Measurements from ENCODE around the gene SMPD1. TPM values are rescaled to one million over a fixed set of nuclear protein-coding genes. Genes with fewer than 3 reads are reported as not detected.

The SMPD1 gene
- total RNA-seq, 2 donors from 2014 or later, result 21.7 to 25.9 TPM

GRCh38 chr11:6433998-6434660 is 43.9 kb downstream of the SMPD1 start:
- Mint-ChIP-seq H3K4me3 (no peak overlapping the region), H3K9me3 (no peaks in the 10 kb centered on the region), H3K36me3 (ENCODE audit: insufficient read depth in 2 of 2) (no peaks in the 10 kb centered on the region), H3K27me3 (ENCODE audit: low read depth) (no peaks in the 10 kb centered on the region), H3K27ac (no peak overlapping the region), H3K4me1 (ENCODE audit: low read depth) (peaks cover 13% of the 10 kb centered on the region)
- ATAC-seq (replicated peaks in 1 of 2) (no peak), DNase-seq (no peak)

DNA sequence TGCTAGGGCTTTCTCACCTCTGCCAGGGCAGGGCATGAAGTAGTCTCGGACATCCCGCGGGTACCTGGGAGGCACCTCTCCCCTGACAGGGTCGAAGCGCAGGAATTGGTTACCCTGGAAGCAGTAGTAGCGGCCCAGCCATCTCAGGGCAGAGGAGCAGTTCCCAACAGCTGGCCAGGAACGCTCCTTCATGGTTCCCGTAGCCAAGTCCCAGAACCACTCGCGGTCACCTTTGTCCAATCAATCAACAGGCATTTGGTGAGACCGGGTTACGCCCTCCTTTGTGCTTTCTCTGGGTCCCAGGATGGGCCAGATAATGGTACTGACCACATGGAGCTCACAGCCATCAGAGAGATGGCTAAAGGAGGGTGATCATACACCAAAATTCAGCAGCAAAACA is 47.1 kb downstream of the SMPD1 start:
- H3K4me3 Mint-ChIP-seq, result no peak overlapping the region
- H3K4me1 Mint-ChIP-seq (ENCODE audit: low read depth), result peaks cover 13% of the 10 kb centered on the region
- no peaks in the 10 kb centered on the region for H3K36me3 Mint-ChIP-seq (ENCODE audit: insufficient read depth in 2 of 2)
- H3K27me3 Mint-ChIP-seq (ENCODE audit: low read depth), result no peaks in the 10 kb centered on the region
- no peak for DNase-seq
- ATAC-seq (replicated peaks in 1 of 2), result no peak
- H3K27ac Mint-ChIP-seq, result no peak overlapping the region
- no peaks in the 10 kb centered on the region for H3K9me3 Mint-ChIP-seq

DNA sequence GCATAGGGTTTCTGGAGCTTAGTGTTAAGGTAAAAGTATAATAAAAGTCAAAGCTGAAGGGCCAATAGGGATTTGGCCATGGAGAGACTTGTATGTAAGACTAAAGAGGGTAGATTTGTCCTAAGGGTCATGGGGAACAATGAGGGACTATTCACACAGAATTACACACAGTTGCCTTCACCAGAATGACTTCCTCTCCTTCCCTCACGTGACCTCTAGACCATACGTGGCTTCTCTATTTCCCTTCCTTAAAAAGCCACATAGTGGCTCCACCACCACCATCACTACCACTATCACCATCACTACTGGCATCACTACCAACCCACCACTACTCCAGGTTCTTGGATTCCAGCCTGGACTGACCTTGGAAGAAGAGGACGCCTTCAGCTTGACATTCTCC is 47.7 kb downstream of the SMPD1 start:
- no peak overlapping the region for H3K4me3 Mint-ChIP-seq
- H3K27ac Mint-ChIP-seq, result no peak overlapping the region
- peaks cover 8% of the 10 kb centered on the region for H3K4me1 Mint-ChIP-seq (ENCODE audit: low read depth)
- H3K27me3 Mint-ChIP-seq (ENCODE audit: low read depth), result no peaks in the 10 kb centered on the region
- ATAC-seq (replicated peaks in 1 of 2) (peak; percentile 42 to 60), DNase-seq (no peak)
- H3K36me3 Mint-ChIP-seq (ENCODE audit: insufficient read depth in 2 of 2), result no peaks in the 10 kb centered on the region
- H3K9me3 Mint-ChIP-seq, result no peaks in the 10 kb centered on the region

DNA sequence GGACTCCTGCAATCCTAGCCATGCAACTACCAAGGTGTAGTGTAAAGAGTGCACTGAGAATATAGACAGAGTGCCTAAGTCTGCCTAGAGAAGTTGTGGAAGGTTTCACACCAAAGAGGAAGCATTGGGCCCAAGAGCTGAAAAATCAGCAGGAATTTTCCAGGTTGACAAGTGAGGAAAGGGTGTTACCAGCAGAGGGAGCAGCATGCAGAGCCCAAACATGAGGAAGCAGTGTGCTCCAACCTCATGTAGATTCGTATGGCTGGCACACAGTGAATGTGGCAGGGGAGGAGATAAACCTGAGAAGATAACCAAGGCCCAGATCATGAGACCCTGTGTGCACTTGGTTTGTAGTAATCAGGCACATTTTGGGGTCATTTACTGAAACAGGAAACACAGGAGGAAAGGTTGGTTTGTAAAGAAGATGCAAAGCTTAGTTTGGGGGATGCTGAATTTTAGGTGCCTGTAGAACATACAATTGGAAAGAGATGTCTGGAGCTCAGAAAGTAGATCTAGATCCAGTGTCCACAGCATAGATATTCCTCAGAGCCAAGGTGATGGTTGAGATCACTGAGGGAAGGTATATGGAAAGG is 48.8 kb downstream of the SMPD1 start:
- H3K27ac Mint-ChIP-seq, result no peak overlapping the region
- H3K4me1 Mint-ChIP-seq (ENCODE audit: low read depth), result peaks cover 7% of the 10 kb centered on the region
- peak; percentile 45 to 49 for ATAC-seq (replicated peaks in 1 of 2)
- no peaks in the 10 kb centered on the region for H3K27me3 Mint-ChIP-seq (ENCODE audit: low read depth)
- peak; percentile 23 to 24 for DNase-seq
- H3K36me3 Mint-ChIP-seq (ENCODE audit: insufficient read depth in 2 of 2), result no peaks in the 10 kb centered on the region
- no peaks in the 10 kb centered on the region for H3K9me3 Mint-ChIP-seq
- H3K4me3 Mint-ChIP-seq, result no peak overlapping the region

DNA sequence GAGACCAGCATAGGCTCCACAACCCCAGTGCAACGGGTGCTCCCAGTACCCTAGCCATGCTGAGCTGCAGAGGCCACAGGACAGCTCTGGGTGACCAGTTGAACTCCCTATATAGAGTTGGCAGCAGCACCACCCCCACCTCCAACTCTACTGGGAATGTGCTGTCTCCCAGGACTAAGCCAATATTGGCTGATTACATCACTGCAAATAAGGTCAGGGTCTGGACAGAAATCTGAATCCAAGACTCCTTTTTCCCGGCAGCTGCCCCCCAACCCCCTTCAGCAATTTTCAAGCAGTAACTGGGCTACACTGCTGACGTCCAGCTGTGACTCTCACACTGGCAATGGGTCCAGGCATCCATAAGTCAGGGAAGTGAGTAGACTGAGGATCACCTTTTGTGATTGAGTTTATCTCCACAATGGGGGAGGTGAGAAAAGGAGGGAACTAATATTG is 50.7 kb downstream of the SMPD1 start, which contains the start of gene HPX:
TSS of gene HPX (minus strand) at position 82 of the 453 bp plus-strand sequence. CDS start at position 58, 24 bp downstream.
- ATAC-seq (replicated peaks in 1 of 2) (no peak), DNase-seq (no peak)
- Mint-ChIP-seq H3K27me3 (ENCODE audit: low read depth) (no peaks in the 10 kb centered on the region), H3K9me3 (no peaks in the 10 kb centered on the region), H3K36me3 (ENCODE audit: insufficient read depth in 2 of 2) (no peaks in the 10 kb centered on the region), H3K4me1 (ENCODE audit: low read depth) (peaks cover 2% of the 10 kb centered on the region), H3K27ac (no peak within 1 kb of the TSS), H3K4me3 (no peak within 1 kb of the TSS)

- DNase-seq (no peak), ATAC-seq (replicated peaks in 1 of 2) (no peak)
- Mint-ChIP-seq H3K9me3 (no peaks in the 10 kb centered on the region), H3K4me1 (ENCODE audit: low read depth) (no peaks in the 10 kb centered on the region), H3K27me3 (ENCODE audit: low read depth) (no peaks in the 10 kb centered on the region), H3K4me3 (no peak overlapping the region), H3K36me3 (ENCODE audit: insufficient read depth in 2 of 2) (no peaks in the 10 kb centered on the region), H3K27ac (no peak overlapping the region)
Observed at GRCh38 chr11:6442441-6442840, 52.2 kb downstream of the SMPD1 start.

- Mint-ChIP-seq H3K27me3 (ENCODE audit: low read depth) (no peaks in the 10 kb centered on the region), H3K4me1 (ENCODE audit: low read depth) (no peaks in the 10 kb centered on the region), H3K9me3 (no peaks in the 10 kb centered on the region), H3K36me3 (ENCODE audit: insufficient read depth in 2 of 2) (no peaks in the 10 kb centered on the region), H3K4me3 (no peak overlapping the region), H3K27ac (no peak overlapping the region)
- ATAC-seq (replicated peaks in 1 of 2), result peak; percentile 80 to 82
- peak; percentile 55 to 58 for DNase-seq
Observed at GRCh38 chr11:6443269-6444003, 53.2 kb downstream of the SMPD1 start.

Other genes with a start within 250 kb of the SMPD1 start
- gene OR52B2, start 220.1 kb upstream of the SMPD1 start, total RNA-seq, result not detected
- gene OR52W1, start 191.2 kb upstream of the SMPD1 start, total RNA-seq, result not detected
- not detected for gene C11orf42, start 184.9 kb upstream of the SMPD1 start, total RNA-seq
- 10 to 100 TPM; 22.8 to 26.8 TPM for gene FHIP1B, start 155.8 kb upstream of the SMPD1 start, total RNA-seq
- under 1 TPM; 0.29 to 0.46 TPM for gene CNGA4, start 151.4 kb upstream of the SMPD1 start, total RNA-seq
- not detected for gene CCKBR, start 130.6 kb upstream of the SMPD1 start, total RNA-seq
- 10 to 100 TPM; 12.0 to 15.1 TPM for gene CAVIN3, start 70.0 kb upstream of the SMPD1 start, total RNA-seq
- 10 to 100 TPM; 42.0 to 63.8 TPM for gene APBB1, start 28.6 kb downstream of the SMPD1 start, total RNA-seq
- gene HPX, start 50.5 kb downstream of the SMPD1 start, total RNA-seq, result 1 to 10 TPM; 1.2 to 1.6 TPM
- gene TRIM3, start 83.5 kb downstream of the SMPD1 start, total RNA-seq, result 1 to 10 TPM; 8.4 to 9.2 TPM
- gene ARFIP2, start 90.9 kb downstream of the SMPD1 start, total RNA-seq, result 10 to 100 TPM; 45.9 to 48.2 TPM
- 10 to 100 TPM; 32.7 to 35.1 TPM for gene TIMM10B, start 91.0 kb downstream of the SMPD1 start, total RNA-seq
- gene DNHD1, start 106.8 kb downstream of the SMPD1 start, total RNA-seq, result 10 to 100 TPM; 38.5 to 44.4 TPM
- gene RRP8, start 213.1 kb downstream of the SMPD1 start, total RNA-seq, result 10 to 100 TPM; 25.0 to 31.5 TPM
- gene ILK, start 213.3 kb downstream of the SMPD1 start, total RNA-seq, result 100 to 1,000 TPM; 114 to 118 TPM
- 100 to 1,000 TPM; 108 to 123 TPM for gene TAF10, start 221.7 kb downstream of the SMPD1 start, total RNA-seq
- gene TPP1, start 228.9 kb downstream of the SMPD1 start, total RNA-seq, result 10 to 100 TPM; 56.0 to 62.1 TPM

Data from activated T-cell treated with anti-CD3 and anti-CD28 coated beads, Interleukin-2, amount 50 U/mL, for 72 hours (primary cell).